ENCODE measurements around the gene TMEM72.
"Not testable (repeated sequence)": the region's sequence is repeated elsewhere in the genome, so short reads cannot be mapped to it uniquely, and the experiment has no call there.

TMEM72 gene

DNA sequence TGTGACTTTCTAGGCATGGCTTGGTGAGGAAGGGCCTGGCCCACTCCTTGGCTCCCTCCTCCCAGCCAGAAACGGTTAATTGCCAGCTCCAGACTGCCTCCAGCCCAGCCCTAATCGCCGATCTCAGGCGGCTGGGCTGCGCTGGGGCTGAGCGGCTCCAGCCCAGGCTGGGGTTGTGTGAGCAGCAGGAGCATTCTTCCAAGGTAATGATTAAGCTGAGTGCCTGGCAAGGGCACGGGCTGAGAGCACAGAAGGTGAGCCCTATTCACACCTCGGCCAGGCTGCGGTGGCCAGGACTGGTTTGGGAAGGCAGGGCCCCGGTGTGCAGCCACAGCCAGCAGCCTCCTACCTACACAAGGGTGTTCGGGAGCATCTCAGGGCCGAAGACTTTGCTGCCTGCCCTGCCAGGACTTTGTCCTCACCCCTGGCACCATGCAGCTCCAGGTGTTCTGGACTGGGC is at the start of gene TMEM72:
TSS of gene TMEM72 (plus strand) at position 257 of the 460 bp plus-strand sequence. CDS start at position 433, 176 bp downstream.
- peak in 1 of 51 donors; percentile 25 for DNase-seq

DNA sequence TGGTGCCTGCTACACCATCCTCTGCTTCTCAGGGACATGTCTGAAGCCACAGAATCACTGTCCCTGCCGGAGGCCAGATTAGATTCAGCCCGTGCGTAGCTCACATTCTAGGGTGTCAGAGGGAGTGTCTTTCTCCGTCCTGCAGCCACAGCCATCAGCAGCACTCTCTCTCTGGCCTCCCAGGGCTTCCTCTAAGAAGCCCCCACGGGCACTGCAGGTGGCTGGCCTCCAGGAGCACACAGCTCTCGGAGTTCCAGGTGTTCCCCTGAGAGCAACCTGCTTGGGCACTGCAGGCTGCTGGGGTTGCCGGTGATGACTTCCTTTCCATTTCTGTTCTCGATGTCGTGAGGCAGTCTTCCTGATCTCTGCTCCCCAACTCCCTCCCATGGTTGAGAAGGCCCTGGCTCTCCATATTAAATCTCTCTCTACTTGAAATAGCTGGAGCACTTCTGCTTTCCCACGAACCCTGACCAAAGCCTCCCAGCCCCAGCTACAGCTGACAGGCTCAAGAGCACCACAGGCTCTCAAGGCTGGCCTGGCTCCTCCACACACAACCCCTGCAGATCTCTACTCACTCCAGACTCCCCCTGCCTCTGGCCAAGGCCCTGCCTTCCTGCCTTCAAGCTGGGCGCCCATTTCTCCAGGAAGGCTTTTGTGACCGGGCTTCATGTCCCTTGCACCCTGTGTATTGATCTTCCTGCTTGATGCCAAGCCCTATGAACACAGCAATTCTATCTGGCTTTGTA is 49.0 kb upstream of the TMEM72 start:
- DNase-seq, result no peak

DNA sequence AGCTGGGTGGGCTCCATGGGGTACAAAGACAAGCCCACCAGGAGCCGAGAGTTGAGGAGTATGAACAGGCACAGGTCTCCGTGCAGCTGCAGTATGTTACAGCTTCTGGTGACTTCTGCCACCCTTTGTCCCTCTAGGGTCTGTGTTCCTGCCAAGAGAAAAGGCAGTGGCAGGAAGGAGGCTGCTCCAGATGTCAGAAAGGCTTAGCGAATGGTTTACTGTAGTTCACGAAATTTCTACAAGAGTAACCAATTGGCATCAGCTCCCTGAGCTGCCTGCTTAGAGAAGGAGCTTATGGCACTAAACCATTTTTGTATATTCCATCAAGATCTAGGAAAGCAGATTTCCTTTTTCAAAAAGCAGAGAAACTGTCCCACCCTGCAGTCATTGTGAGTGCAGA is 48.2 kb upstream of the TMEM72 start:
- no peak for DNase-seq

DNA sequence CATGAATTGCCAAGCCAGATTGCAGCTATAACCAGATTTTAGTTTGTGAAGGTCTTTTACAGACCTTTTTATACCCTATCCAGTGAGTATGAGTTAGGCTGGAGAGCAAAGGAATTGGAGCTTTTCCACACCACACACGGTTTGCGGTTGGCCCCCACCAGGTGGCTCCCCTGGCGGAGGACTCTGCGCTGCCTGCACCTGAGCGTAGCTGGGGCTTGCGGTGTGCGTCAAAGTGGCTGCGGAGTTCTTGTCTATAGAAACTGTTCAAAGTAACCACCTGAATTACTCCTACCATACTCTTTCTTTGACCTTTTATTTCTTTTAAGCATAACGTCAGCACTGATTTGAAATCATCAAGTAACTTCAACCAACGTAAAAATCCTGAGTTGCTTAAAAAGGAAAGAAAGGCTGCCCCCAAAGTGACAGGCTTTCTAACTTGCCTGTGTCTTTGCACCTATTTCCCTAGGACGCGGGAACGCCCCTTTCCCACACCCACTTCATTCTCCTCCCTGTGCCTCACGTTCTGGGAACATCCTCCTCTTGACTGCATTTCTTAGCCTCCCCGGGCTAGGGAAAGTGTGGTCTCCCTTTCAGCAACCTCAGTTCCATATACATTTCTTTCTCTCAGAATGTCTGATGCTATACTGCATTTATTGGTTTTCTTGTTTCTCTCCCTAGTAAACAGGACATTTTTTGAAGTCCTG is 47.6 kb upstream of the TMEM72 start:
- DNase-seq, result peak in 1 of 51 donors; percentile 41

DNA sequence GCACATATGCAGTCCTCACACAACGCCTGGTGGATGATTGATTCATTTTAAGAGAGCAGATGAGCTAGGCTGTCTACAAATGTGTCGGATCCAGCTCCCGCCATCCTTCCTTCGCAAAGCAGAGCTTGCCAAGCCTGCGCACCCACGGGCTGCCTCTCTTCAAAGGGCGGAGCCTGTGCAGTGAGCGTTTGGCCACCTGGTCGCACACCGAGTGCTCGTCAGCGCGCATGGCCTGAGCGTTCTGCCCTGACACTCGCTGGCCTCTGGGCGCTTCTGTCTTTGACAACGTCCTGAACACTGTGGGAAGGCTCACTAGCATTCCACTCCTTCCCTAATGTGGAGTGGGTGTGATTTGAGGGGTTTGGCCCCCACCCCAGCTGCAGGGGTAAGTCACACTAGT is 47.1 kb upstream of the TMEM72 start:
- DNase-seq, result peak in 9 of 51 donors; percentile 8 to 64 (median 17)

DNA sequence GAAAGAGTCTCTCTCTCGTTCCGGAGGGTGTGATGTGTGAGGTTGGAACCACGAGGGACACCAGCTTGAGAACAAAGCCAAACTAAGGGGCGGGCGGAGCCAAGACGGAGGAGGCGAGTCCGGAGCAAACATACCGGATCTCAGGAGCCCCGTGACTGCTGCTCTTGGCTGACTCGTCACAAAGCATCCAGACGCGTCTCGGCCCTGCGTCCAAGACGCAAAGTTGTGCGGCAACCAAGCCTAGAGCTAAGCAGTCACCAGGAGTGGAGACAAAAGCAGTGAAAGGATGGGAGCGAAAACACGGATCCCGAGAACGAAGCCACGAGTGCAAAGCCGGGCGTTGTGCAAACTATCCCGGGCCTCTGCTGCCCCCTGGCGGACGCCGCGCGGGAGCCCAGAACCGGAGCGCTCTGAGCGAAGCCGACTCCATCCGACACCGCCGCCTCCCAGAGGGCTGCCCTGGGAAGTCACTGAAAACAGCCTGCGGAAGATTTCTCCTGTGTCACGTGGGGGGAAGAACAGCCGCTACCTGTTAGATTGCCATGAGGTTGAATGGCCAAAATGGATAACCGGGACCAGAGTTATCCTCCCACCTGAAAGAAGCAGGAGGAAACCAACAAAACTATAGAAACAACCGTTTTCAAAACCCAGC is 46.4 kb upstream of the TMEM72 start:
- DNase-seq, result peak; percentile 24 to 97 (median 82)

DNA sequence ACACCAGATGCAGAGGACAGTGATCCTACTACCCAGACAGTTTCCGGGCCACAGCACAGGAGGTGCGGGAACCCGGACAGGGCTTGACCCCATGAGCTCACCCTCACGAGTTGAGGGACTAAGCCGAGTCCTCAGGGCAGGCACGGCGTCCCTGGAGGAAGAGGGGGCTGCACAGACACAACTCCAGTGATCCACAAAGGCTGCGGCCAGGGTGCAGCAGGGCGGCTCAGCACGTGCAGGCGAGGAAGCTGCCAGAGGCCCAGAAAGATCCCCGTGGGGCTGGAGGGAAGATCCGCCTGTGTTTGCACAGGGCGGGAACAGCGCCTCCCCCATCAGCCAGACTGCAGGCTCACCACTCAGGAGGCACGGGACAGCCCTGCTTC is 45.9 kb upstream of the TMEM72 start:
- no peak for DNase-seq

DNA sequence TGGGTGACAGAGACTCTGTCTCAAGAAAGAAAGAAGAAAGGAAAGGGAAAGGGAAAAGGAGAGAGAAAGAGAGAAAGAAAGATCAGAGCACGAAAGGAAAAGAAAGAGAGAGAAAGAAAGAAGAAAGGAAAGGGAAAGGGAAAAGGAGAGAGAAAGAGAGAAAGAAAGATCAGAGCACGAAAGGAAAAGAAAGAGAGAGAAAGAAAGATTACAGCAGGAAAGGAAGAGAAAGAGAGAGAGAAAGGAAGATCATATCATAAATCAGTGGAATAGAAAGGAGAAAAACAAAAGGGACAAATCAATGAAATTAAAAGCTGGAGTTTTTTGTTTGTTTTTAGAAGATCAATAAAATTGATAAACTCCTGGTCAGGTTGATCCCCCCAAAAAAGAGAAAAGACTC is 44.8 kb upstream of the TMEM72 start:
- DNase-seq, result not testable (repeated sequence)

DNA sequence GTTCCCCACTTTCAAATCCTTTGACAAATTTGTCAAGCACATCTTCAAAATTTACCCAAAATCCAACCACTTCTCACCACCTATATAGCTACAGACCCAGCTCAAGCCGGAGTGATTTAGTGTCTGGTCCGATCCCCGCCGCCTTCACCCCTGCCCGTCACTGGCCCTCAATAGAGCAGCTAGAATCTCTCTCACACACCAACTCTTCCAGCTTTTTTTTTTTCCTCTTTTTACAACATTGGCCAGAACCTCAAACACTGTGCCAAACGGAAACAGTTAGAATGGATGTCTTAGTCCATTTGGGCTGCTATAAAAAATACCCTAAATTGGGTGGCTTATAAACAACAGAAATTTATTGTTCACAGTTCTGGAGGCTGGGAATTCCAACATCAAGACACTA is 41.1 kb upstream of the TMEM72 start:
- DNase-seq, result no peak

DNA sequence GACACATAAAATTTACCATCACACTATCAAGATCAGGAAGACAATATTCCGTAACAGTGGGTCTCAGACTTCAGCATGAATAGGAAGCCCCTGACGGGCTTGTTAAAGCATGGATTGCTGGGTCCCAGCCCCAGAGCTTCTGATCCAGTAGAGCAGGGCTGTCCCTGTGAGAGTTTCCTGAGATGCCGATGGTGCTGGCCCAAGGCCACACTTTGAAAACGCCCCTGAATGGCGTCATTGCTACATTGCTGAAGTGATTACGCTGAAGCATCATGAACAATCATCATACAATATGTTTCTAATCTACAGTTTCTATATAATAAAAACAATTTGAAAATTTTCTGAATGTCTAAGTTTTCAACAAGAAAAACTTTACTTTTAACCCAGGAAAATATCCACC is 38.0 kb upstream of the TMEM72 start:
- no peak for DNase-seq

DNA sequence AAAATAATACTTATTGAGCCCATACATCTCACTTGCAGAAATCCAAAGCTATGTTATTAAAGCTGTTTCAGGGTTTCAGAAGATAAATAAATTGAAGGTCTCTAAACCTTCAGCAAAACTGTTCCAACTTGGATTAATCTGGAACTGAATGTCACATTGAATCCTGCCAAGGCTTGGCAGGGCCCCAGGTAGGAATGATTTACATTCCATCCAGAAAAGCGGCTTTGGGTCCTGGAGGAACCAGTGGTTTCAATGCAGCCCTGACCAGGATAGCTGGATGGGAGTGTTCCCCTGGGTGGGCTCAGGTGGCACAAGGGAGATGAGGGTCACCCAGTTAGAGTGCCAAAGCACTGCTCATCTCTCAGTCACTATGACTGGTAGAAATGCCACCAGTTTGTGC is 37.0 kb upstream of the TMEM72 start:
- DNase-seq, result peak in 3 of 51 donors; percentile 8 to 12 (median 8)

DNA sequence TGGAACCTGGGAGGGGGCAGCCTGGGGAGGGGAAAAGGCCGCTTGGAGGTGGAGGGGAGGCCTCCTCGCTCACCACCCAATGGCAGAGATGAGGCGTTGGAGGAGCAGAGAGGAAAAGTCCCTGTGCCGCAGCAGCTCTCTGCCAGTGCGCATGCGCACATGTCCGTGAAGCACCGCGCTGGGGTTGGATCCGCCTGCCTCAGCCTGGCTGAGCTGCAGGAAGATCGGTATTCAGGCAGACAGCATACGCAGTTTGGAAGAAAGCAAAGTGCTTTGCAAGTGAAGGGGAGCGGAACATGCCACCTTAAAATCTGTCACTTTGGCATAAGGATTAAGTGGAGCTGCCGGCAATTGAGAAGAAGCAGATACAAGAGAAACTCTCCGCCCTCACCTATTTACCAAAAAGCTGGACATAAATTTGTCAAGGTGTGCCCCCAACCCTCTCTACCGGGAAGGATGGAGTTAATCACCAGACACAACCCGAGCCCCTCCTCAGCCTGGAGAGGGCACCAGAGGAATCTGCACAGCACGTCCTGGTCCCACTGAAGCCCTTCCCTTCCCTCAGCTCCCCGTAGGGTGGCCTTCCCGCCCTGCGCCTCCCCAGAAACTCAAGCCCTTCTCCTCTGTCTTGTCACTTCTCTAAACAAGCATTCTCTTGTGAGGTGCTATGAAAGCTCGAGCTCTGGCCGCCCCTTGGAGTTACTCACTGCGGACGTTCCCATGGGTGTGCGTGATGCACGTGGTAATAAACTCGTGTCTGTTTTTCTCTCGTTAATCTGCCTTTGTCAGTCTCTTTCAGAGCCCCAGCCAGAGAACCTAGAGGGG is 32.2 kb upstream of the TMEM72 start:
- DNase-seq, result peak; percentile 19 to 94 (median 82)

DNA sequence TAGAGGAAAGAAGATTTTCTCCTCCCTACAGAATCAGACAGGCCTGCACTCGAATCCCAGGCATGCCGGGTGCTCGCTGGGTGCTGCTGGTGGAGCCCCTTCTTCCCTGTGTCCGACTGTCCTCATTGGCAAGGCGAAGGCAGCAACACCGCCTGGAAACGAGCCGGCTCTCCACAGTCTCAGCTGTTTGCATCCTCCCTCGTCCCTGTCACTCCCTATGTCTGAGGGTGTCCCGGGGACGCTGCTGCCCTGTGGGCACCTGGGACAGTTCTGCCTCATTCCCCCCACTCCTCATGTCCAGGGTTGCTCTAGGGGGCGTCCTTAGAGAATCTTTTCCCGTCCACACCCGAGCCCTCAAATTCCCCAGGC is 31.6 kb upstream of the TMEM72 start:
- DNase-seq, result peak in 4 of 51 donors; percentile 10 to 58 (median 52)

DNA sequence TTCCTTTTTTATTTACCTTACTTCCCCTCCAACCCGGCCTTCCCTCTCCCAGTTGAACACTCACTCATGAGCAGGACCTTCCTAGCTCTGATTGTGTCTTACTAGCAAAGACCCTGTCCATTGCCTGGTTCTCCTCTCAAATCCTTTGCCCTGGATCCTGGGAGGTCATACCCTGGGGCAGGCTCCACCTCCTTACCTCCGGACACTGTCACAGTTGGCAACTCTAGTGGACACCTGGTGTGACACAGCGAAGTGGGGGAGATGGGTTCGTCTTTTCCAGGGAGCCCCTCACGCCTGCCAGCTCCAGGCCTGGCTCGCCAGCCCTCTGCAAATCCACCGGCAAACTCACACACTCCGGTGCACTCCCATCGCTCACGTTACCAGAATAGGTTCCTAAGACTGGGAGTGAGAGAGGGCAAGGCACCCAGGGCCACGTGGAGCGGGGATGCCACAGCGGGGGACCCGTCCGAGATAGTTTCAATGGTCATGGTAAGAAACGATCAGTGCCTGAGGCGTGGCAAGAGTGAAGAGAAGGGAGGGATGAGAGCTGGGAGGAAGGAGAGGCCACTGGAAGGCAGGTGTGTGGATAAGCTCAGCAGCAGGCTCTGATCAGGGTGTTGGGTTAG is 30.9 kb upstream of the TMEM72 start:
- no peak for DNase-seq

DNA sequence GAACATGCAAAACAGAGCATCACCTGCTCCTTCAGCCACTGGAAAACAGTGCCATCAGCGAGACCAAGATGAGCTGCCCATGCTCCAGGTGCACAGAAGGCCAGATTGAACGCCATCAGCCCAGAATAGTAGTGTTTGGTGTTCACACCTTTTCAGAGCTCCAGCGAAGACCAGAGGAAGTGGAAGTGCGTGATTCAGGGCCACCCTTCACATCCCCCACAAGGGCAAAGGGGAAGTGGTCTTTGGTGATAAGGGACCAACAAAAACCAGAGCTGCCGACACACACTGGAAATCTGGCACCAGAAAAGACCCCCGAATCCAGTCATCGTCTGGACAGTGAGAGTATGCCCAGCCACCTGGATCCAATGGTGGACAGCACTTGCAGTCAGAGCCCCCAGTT is 29.5 kb upstream of the TMEM72 start:
- no peak for DNase-seq

DNA sequence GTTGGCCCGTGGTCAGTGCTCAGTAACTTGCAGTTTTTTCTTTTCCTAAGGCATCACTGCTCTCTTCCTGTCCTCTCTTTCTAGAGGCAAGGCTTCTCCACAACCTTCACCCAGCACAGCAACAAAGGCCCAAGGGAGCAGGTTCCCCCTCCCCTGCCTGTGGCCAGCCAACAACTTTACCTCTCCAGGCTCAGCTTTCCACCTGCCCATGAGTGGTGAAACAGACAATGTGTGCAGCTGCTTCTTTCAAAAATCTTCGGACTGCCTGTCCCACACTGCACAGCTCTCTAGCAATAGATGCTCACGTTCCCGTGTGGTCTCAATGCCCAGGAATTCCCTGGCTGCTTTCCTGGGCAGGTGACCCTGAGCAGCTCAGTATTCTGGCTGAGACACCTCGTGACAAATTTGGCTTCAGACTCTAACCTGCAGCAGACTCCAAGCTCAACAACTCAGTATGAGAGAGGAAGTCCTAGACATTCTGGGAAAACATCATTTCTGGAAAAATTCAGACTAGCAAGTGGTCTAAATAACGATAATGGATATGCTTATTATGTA is 28.9 kb upstream of the TMEM72 start:
- DNase-seq, result no peak

DNA sequence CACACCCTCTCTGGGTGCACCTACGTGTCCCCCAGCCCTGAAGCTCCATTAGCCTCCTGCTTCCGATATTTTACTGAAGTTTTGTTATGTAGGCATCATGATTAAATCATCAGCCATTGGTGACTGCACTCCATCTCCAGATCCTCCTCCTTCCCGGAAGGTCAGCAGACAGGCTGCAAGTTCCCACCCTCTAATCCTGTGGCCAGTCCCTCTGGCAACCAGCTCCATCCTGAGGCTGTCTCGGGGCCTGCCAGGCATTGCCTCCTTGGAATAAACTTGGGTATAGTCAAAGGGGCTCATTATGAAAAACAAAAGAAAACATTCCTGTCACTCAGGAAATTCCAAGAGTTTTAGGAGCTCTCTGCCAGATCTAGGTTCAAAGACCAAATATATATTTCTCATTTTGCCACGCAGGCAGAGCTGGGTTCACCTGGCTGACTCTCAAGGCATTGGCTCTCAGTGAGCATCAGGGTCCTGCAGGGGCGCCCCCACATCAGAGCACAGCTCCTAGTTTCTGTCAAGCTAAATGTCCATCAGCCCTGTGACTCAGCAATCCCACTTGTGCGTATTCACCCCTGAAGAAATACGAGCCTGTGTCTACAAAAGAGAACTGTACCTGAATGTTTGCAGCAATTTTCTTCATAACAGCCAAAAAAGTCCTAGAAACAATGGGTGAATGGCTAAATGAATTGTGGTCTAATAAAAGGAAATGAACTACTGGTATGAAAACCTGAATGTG is 27.4 kb upstream of the TMEM72 start:
- no peak for DNase-seq

DNA sequence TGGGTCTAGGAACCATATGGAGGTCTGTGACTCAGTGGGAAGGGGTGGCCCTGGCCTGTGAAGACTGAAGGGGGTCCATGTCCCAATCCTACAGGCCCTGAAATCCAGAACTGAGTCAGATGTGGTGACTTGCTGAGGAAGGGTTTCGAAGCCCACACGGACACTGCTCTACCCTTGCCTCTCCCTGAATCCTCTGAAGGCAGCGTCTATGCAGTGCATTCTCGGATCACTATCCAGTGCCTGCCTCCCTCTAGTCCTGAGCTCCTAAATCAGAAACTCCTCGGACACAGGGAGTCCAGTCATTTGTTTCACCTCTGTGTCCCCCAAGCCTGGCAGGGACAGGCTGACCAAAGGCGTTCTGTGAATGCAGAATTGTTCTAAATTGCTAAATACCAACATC is 25.4 kb upstream of the TMEM72 start:
- DNase-seq, result no peak

DNA sequence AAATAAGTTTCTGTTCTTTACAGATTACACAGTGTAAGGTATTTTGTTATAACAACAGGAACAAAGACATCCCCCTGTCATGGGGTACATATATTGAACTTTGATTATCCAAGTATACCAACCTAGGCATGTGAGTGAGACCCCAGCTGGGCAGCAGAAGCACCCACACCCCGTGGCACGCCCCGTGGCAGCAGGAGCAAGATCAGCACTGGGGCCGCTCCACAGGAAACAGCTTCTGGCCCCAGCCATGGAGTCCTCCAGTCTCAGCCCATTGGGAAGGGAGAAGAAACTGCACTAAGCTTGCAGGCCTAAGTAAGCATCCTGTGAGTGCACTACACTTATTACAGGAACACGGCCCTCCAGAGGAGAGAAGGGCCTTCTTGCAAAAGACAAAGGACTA is 24.2 kb upstream of the TMEM72 start:
- no peak for DNase-seq

DNA sequence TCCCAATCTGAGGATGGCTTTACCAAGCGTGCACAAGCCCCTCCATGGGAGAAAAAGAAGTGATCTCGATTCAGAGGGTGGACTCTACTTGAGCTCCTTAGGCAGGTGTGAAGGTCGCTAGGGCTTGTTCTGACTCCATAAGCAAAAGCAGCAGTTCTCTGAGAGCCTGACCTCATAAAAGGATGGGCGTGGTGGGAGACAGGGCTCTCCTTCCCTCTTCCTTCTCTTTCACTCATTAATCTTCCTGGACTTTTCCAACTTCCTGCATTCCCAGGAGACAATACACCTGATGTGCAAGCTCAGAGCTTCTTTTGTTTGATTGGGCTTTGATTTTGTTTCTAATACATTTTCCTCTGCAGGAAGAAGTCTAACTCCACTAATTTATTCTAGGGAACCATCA is 22.3 kb upstream of the TMEM72 start:
- no peak for DNase-seq

Measured in hypothalamus (tissue), 51 donors.